ENCODE measurements around the gene CCDC154.
A peak's percentile ranks its signal among the peaks of the same experiment; 100 is the strongest.

The CCDC154 gene

GRCh38 chr16:1414532-1415260 lies 29.7 kb downstream of the CCDC154 start, which contains the start of gene UNKL:
TSS of gene UNKL (minus strand) at chr16:1414704. CDS start at chr16:1414691, 13 bp downstream.
- DNase-seq, result no peak

DNA sequence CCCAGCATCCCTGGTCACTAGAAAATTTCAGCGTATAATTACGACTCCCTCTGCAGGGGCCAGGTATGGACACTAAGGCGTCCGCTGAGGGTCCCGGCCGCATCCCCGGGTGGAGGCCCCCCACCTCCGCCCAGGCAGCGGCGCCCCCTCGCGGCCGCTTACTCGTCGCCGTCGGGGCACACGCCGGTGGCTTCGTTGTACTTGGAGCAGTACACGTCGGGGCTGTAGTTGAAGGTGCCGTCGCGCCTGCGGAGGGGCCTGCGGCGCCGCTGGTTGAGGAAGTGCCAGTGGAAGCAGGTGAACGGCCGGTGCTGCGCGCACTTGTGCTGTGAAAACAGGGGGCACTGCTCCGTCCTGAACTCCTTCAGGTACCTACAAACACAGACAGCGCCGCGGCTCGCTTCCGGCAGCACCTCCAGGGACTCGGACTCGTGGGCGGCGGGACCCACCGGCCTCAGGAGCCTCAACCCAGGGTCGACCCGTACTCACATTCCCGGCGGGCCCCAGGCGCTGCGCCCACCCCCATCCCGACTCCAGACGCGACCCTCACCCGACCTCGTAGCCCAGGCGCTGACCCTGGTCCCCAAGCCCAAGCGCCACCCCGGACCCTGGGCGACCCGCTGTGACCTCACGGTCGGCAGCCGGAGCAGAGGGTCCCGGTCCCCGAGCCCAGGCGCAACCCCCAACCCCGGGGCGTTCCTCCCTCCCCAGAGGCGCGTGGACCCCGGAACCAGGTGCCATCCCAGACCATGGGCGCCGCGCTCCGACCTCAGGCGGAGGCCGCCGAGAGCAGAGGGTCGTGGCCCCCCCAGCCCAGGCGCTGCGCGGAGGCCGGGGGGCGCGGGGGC lies 30.4 kb downstream of the CCDC154 start:
- DNase-seq, result no peak

DNA sequence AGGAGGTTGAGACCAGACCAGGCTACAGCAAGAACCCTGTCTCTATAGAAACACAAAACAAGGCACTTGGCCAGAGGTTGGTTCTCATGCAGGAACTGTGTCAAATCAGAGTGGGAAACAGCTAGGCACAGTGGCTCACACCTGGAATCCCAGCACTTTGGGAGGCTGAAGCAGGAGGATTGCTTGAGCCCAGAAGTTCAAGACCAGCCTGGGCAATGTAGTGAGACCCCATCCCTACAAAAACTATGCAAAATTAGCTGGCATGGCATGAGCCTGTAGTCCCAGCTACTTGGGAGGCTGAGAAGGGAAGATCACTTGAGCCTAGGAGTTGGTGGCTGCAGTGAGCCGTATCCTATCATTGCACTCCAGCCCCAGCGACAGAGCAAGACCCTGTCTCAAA lies 31.5 kb downstream of the CCDC154 start:
- no peak for DNase-seq

- peak; percentile 52 for DNase-seq
Measured at GRCh38 chr16:1408171-1408837, 36.1 kb downstream of the CCDC154 start.

- DNase-seq, result no peak
Measured at GRCh38 chr16:1407753-1408152, 36.6 kb downstream of the CCDC154 start.

DNA sequence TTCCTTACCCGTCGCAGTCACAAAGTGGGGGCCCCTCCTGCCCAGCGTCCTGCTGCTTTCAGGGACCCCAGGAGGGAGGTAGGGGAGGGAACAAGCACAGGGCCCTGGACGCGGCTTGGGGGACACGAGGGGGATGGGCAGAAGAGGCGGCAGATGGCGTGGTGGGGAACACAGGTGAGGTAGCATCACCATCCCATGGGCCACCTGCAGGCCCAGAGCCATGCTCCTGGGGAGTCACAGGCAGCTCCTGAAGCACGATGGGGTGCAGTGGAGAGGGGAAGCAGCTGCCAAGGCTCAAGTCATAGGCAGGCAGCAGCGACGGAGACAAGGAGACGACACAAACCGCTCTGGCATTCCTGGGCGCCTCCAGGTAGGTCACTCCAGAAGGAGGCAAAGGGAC lies 40.6 kb downstream of the CCDC154 start:
- DNase-seq, result no peak

DNA sequence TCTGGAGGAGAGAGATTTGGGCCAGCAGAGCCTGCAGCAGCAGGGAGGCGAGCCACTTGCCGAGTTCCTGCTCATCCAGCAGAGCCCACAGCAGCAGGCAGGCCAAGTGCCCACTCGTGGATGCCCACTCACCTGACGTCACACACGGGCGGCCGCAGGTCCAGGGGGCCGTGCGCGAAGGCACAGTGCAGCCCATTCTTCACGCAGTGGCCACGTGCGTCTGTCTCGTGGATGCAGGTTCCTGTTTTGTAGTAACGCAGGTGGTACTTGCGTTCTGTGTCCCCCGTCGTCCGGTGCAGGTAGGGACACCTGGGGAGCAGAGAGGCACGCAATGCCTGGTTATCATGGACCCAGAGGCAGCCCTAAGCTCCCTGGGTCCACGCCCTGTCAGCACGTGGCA lies 41.3 kb downstream of the CCDC154 start:
- DNase-seq, result no peak

DNA sequence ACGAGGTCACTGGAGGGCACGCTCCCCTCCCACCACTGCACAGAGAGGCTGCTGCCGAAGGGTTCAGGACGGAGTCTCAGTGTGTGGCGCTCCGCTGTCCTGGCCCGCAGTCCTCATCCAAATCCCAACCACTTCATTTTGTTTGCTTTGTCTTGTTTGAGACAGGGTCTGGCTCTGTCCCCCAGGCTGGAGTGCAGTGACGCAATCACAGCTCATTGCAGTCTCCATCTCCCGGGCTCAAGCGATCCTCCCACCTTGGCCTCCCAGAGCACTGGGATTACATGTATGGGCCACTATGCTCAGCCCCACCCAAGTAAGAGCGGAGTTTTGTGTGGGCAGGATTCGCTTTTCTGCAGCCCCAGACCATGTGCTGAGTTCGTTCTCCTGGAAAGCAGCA lies 42.6 kb downstream of the CCDC154 start:
- no peak for DNase-seq

DNA sequence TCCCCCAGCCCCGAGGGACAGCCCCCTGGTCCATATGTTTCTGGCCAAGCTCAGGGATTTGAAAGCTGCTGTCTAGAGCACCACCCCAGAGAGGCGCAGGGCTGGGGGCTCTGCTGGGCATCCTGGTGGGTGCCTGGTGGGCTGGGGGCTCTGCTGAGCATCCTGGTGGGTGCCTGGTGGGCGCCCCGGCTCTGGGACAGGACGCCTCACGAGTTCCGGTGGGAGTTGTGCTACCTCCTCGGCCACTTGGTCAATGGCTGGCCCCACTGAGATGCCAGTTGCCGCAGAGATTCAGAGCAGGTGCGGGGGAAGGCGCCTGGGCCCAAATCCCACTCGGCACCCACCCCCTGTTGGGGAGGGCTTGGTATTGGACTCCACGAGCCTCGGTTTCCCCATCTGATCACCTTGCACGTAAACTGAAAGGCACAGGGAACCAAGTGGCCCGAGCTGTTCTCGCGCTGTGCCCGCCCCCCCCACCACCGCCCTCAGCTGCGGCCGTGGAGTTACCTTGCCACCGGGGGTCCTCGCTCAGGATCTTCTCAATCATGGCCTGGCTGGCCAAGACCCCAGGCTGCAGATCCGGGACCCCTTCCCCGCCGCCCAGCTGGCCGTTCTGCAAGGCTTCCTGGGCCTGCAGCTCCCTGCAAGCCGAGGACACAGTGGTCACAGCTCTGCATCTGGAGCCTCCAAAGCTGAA lies 43.1 kb downstream of the CCDC154 start:
- DNase-seq, result no peak

DNA sequence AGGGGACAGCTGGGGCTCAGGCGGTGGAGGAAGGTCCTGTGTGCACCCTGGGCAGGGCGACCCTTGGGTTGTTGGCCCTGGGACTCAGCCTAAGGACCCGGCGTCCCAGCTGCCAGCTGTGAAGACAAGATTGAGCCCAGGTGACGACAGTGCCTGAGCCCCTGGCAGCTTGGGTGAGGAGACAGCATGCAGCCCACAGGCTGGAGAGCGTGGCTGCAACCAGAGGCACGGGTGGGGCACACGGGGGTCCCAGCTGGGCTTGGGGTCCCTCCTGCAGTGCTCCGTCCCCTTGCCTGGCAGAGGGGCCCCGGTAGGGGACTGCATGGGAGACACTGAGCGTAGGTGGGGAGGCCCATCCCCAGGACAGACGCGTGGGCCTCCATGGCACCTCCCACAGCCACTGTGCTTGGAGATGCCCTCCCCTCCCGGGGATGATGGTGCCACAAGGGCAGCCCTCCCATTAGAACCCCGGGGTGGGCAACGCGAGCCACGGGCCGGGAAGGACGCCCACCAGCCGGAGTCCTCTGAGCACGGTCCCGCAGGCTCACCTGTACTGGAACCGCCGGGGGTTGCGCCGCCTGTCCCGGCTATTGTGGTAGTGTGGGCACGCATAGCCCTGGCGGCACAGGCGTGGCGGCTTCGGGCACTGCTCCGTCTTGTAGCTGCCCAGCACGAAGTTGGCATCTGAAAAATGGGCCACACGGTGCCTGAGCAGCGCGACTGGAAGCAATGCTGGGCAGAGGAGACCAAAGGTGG lies 45.4 kb downstream of the CCDC154 start:
- DNase-seq, result no peak

- no peak for DNase-seq
Measured at GRCh38 chr16:1398351-1398750, 46.0 kb downstream of the CCDC154 start.

DNA sequence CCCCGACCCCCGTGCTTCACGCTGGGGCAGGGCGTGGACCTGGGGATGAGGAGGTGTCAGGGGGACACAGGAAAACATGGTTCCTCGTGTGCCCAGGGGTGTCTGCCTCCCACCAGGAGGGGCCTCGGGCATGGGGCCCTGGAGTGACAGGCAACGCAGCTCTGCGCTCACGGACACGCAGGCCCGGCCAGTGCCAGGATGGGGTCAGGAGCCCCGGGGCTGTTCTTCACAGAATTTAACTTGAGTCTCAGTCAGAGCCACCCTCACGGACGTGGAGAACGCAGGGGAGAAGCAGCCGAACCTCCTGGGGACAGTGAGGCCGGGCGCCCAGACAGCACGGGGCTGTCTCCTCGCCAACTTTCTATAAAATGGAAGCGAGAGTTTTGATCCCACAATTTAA lies 46.6 kb downstream of the CCDC154 start:
- no peak for DNase-seq

- DNase-seq, result no peak
Measured at GRCh38 chr16:1395444-1396031, 48.8 kb downstream of the CCDC154 start.

GRCh38 chr16:1394367-1394951 lies 49.9 kb downstream of the CCDC154 start:
- DNase-seq, result no peak

GRCh38 chr16:1393613-1394176 lies 50.7 kb downstream of the CCDC154 start:
- no peak for DNase-seq

DNA sequence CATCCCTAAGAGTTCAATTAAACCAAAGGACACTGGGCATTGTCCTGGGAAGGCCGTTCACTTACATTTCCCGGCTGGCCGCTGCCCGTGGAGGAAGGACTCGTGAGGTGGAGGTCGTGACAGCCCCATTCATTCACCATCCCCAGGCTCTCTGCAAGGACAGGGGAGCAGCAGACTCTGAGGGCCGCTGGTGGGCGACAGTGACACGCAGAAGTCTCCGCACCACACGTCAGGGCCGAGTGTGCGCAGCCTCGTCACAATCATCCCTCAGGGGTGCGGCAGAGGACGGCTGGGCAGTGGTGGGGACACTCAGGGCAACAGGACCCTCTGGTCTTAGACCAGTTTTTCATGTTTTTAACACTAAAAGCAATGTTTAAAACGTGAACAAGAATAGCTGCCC lies 51.5 kb downstream of the CCDC154 start:
- DNase-seq, result no peak

- DNase-seq, result no peak
Measured at GRCh38 chr16:1390239-1390779, 54.0 kb downstream of the CCDC154 start.

GRCh38 chr16:1389762-1390161 lies 54.6 kb downstream of the CCDC154 start:
- DNase-seq, result no peak

DNA sequence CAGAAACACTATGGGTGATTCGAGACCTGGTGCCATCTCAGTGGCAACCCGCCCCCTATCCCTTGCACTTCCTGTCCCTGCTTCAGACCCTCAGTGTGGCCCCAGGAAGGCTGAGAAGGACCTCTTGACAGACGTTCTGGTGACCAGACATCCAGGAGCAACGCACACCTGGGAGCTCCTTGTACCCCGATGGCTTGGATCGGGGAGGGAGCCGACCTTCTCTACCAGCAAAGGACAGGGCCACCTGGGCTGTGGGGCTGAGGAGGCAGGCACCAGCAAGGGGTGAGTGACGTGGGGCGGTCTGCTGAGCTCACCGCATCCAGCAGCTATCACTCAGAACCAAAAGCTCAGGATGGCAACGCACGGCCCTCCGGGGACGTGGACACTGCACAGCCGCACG lies 57.0 kb downstream of the CCDC154 start:
- DNase-seq, result no peak

DNA sequence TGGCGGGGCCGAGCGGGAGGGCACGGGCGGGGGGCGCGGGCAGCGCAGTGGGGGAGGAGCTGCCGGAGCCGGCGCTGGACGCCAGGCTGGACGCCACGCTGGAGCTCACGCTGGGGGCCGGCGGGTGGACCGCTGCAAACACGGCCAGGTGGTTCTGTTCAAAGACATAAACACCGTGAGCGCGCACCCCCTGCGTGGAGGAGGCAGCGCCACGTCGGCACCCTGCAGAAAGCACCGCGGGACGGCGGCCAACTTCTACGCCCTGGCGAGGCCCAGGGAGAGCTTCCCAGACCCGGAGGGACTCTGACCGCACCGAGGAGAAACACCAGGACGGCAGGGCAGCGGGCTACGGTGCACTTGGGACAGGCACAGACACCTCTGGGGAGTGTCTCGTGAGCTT lies 59.1 kb downstream of the CCDC154 start:
- DNase-seq, result no peak

Measured in amniotic stem cell (primary cell).